GM12864 (cell line): Measurements from ENCODE around the gene LGALS3BP.
"Not testable (repeated sequence)": the region's sequence is repeated elsewhere in the genome, so short reads cannot be mapped to it uniquely, and the experiment has no call there.

ENCODE experiments used
- DNase-seq: peaks from one replicate; pipeline ENCODE4 v3.0.0-alpha.2; 2011; ENCODE audit warnings: low read depth
- H3K4me3 ChIP-seq: 2 replicates; pipeline ENCODE4 v1.5.1; 2011; ENCODE audit warnings: mild to moderate bottlenecking, low read depth, low read length, control low read depth
- TF ChIP-seq, protein P1 (sequence below): IDR thresholded peaks from 2 replicates; pipeline ENCODE4 v1.5.1; 2011; ENCODE audit warnings: low read depth, mild to moderate bottlenecking, moderate library complexity, low read length, control low read depth, inconsistent platforms; ENCODE audit errors: missing control alignments

LGALS3BP gene

DNA sequence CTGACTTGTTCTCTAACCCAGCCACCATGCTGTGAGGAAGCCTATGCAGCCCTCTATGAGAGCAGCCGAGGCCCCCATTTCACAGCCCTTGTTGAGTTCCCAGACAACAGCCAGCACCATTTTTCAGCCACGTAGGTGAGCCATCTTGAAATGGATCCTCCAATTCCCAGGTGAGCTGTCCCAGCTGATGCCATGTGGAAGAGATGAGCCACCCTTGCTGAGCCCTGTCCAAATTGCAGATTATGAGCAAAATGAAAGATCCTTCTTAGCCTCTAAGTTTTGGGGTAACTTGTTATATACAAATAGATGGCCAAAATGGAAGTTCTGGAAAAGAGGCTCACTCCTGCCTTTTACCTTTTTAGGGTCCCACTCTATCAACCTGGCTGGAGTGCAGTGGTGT lies 28.9 kb downstream of the LGALS3BP start:
- no peak for DNase-seq
- no peak overlapping the region for H3K4me3 ChIP-seq
- TF ChIP-seq, protein P1, sequence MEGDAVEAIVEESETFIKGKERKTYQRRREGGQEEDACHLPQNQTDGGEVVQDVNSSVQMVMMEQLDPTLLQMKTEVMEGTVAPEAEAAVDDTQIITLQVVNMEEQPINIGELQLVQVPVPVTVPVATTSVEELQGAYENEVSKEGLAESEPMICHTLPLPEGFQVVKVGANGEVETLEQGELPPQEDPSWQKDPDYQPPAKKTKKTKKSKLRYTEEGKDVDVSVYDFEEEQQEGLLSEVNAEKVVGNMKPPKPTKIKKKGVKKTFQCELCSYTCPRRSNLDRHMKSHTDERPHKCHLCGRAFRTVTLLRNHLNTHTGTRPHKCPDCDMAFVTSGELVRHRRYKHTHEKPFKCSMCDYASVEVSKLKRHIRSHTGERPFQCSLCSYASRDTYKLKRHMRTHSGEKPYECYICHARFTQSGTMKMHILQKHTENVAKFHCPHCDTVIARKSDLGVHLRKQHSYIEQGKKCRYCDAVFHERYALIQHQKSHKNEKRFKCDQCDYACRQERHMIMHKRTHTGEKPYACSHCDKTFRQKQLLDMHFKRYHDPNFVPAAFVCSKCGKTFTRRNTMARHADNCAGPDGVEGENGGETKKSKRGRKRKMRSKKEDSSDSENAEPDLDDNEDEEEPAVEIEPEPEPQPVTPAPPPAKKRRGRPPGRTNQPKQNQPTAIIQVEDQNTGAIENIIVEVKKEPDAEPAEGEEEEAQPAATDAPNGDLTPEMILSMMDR, result no peak

DNA sequence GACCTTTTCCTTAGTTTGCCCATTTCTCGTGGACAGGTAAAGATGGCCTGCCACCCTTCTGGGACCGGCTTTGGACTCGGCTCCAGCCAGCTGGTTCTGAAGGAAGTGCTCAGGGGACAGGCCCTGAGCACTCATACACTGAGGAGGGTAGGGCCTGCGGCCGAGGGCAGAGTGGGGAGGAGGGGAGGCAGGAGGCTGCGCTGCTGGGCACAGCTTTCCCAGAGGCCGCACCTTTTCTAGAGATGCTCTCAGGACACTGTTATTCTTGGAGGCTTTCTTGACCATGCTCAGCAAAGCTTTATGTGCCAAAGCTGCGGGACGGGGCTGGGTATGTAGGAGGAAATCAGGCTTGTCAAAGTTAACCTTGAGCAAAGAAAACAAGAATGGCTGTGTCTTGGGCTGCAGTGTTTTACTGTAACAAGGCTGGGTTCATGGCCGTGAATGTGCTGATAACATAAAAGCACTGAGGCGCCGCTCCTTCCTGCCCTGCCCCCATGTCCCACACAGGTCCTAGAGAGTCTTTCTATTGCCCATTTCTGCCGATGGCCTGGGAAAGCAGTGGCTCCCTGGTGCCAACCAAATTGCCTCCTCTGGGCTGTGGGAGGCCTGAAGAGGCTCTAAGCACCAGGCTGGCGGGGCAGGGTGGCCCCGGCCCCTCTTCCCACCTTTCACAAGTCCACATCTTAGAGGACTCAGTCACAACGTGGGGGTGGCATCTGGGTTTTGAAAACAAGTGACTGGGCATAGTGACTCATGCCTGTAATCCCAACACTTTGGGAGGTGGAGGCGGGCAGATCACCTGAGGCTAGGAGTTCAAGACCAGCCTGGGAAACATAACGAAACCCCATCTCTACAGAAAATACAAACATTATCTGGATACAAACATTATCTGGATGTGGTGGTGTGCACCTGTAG lies 32.2 kb downstream of the LGALS3BP start:
- H3K4me3 ChIP-seq, result no peak overlapping the region
- DNase-seq, result no peak
- TF ChIP-seq, protein P1, result no peak

DNA sequence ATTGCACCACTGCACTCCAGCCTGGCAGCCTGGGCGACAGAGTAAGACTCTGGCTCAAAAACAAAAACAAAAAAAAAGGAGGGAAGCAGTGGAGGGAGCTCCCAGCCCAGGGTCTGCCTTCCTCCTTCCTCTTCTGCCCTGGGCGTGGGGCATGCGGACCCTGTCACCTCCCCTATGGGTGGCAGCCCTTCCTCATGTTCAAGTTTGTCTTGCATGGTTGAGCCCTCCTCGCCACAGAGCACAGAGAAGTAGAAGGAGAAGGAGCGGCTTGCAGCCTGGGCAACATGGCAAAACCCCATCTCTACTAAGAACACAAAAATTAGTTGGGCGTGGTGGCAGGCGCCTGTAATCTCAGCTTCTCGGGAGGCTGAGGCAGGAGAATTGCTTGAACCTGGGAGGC lies 33.1 kb downstream of the LGALS3BP start:
- TF ChIP-seq, protein P1, result no peak
- no peak overlapping the region for H3K4me3 ChIP-seq
- no peak for DNase-seq

DNA sequence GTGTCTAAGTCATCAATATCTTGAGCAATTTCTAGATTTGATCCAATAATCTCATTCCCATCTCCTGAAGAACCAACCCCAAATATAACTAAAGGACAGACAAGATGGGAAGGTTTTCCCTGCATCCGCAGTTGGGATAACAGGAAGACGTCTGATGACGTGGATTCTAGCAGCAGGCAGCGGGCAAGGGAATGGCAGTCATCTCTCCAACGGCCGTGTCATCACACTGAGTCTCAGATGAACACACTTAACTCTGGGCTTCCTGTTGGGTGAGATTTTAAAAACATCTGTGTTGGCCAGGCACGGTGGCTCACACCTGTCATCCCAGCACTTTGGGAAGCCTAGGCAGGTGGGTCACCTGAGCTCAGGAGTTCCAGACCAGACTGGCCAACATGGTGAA lies 33.6 kb downstream of the LGALS3BP start:
- TF ChIP-seq, protein P1, result no peak
- no peak for DNase-seq
- H3K4me3 ChIP-seq, result no peak overlapping the region

DNA sequence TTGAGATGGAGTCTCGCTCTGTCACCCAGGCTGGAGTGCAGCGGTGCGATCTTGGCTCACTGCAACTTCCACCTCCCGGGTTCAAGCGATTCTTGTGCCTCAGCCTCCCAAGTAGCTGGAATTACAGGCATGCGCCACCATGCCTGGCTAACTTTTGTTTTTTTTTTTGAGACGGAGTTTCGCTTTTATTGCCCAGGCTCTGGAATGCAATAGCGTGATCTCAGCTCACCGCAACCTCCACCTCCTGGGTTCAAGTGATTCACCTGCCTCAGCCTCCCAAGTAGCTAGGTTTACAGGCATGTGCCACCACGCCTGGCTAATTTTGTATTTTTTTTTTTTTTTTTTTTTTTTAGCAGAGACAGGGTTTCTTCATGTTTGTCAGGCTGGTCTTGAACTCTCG lies 34.3 kb downstream of the LGALS3BP start:
- not testable (repeated sequence) for H3K4me3 ChIP-seq, DNase-seq

DNA sequence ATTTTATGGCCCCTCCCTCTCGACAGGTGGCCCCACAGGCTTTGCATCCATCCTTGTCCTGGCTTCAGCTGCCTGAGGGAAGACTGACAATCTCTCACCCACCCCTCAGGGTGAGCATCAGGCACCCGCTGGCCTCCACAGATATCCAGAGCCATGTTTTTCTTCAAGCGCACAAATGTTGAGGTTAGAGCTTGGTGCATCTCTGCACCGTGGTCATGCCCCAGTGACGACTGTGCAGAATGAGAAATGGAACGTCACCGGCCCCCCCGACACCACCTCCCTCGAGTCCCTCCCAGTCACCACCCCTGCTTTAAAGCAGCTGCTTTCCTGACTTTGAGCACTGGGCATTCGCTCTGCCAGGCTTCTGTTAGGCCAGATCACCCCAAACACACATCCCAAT lies 34.8 kb downstream of the LGALS3BP start:
- TF ChIP-seq, protein P1, result no peak
- no peak for DNase-seq

DNA sequence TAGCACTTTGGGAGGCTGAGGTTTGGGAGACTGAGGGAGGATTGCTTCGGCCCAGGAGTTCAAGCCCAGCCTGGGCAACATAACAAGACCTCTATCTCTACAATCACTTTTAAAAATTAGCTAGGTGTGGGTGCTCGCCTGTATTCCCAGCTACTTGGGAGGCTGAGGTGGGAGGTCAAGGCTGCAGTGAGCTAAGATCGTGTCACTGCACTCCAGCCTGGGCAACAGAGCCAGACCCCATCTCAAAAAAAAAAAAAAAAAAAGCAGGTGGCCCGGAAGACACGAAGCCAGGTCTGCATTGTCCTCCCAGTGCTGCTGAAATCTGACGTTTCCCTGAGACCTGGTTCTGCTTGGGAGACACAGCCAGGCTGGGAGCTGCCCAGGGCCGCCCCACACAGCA lies 35.7 kb downstream of the LGALS3BP start:
- no peak overlapping the region for H3K4me3 ChIP-seq
- no peak for DNase-seq

More for the DNA sequence above, 34.8 kb downstream of the LGALS3BP start:
- no peak overlapping the region for H3K4me3 ChIP-seq

More for the DNA sequence above, 35.7 kb downstream of the LGALS3BP start:
- TF ChIP-seq, protein P1, result no peak
